ENCODE data around the gene CDH9. TPM values are rescaled to one million over a fixed set of nuclear protein-coding genes. Genes with fewer than 3 reads are reported as not detected.

The CDH9 gene
- total and polyA plus RNA-seq, 4 donors, result not detected

DNA sequence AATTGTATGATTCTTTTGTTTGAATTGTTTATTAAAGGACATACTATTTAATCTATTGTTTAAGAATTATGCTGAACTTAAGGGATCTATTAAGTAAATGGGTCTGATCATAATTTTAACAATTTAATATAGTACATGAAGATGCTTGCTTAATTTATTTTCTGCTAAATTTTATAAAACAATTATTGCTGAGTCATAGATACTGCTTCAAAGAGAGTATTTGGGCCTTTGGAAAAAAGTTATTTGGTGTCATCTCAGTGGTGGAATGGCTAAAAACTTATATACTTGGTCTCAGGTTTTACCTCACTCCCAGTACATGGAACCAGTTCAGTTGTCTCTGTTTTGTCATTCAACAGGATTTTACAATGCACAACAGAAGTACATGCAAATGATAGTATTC lies 145.3 kb downstream of the CDH9 start:
- TF ChIP-seq, protein P1, sequence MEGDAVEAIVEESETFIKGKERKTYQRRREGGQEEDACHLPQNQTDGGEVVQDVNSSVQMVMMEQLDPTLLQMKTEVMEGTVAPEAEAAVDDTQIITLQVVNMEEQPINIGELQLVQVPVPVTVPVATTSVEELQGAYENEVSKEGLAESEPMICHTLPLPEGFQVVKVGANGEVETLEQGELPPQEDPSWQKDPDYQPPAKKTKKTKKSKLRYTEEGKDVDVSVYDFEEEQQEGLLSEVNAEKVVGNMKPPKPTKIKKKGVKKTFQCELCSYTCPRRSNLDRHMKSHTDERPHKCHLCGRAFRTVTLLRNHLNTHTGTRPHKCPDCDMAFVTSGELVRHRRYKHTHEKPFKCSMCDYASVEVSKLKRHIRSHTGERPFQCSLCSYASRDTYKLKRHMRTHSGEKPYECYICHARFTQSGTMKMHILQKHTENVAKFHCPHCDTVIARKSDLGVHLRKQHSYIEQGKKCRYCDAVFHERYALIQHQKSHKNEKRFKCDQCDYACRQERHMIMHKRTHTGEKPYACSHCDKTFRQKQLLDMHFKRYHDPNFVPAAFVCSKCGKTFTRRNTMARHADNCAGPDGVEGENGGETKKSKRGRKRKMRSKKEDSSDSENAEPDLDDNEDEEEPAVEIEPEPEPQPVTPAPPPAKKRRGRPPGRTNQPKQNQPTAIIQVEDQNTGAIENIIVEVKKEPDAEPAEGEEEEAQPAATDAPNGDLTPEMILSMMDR (IDR thresholded peaks at IDR 0.05; ENCODE audit: control extremely low read depth, extremely low read depth), result no peak
- Histone ChIP-seq H3K9me3 (ENCODE audit: control insufficient read depth in 4 of 4, insufficient read depth in 3 of 4, low read length in 3 of 4) (no peaks in the 10 kb centered on the region), H3K9ac (ENCODE audit: insufficient read depth in 1 of 2, low read length in 2 of 2) (no peak overlapping the region), H3K4me1 (ENCODE audit: control insufficient read depth in 5 of 5, insufficient read depth in 5 of 5, low read length in 5 of 5) (no peaks in the 10 kb centered on the region), H3K4me3 (no peak overlapping the region), H3K27ac (ENCODE audit: low read depth in 1 of 2, low read length in 1 of 2) (no peak overlapping the region), H3K27me3 (ENCODE audit: control insufficient read depth in 3 of 3, insufficient read depth in 3 of 3, low read length in 2 of 3) (peaks cover 0 to 3% (median 0%) of the 10 kb centered on the region in 3 donors), H3K36me3 (ENCODE audit: control insufficient read depth in 4 of 4, insufficient read depth in 4 of 4, low read length in 4 of 4) (no peaks in the 10 kb centered on the region)
- ATAC-seq (ENCODE audit: insufficient read depth, low FRiP score), result no peak
- DNase-seq, result no peak

DNA sequence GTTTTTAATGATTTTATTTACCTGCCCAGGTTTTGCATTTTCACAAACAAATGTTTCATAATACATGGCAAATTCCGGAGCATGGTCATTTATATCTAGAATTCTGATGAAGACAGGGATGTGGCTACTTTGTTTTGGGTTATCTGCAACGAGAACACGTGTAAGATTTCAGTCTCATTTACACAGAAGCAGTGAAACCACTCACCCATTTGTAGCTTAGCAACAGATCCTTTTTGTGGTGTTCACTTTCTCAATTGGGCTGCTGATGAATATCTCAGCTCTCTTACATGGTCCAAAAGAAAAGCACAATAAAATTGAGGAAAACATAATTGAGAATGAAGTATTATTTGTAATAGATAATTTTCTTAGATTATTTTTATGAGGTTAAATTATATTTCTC lies 148.6 kb downstream of the CDH9 start:
- no peak overlapping the region for H3K27ac ChIP-seq (ENCODE audit: low read depth in 1 of 2, low read length in 1 of 2)
- no peaks in the 10 kb centered on the region for H3K4me1 ChIP-seq (ENCODE audit: control insufficient read depth in 5 of 5, insufficient read depth in 5 of 5, low read length in 5 of 5)
- H3K27me3 ChIP-seq (ENCODE audit: control insufficient read depth in 3 of 3, insufficient read depth in 3 of 3, low read length in 2 of 3), result peaks cover 0 to 6% (median 0%) of the 10 kb centered on the region in 3 donors
- H3K9me3 ChIP-seq (ENCODE audit: control insufficient read depth in 4 of 4, insufficient read depth in 3 of 4, low read length in 3 of 4), result no peaks in the 10 kb centered on the region
- WGBS, 2 donors, result 54 to 58% methylated on average over 3 of the region's 3 CpGs
- DNase-seq (no peak), ATAC-seq (ENCODE audit: insufficient read depth, low FRiP score) (no peak)
- no peaks in the 10 kb centered on the region for H3K36me3 ChIP-seq (ENCODE audit: control insufficient read depth in 4 of 4, insufficient read depth in 4 of 4, low read length in 4 of 4)
- no peak overlapping the region for H3K4me3 ChIP-seq
- no peak overlapping the region for H3K9ac ChIP-seq (ENCODE audit: insufficient read depth in 1 of 2, low read length in 2 of 2)
- TF ChIP-seq, protein P1 (IDR thresholded peaks at IDR 0.05; ENCODE audit: control extremely low read depth, extremely low read depth), result no peak

DNA sequence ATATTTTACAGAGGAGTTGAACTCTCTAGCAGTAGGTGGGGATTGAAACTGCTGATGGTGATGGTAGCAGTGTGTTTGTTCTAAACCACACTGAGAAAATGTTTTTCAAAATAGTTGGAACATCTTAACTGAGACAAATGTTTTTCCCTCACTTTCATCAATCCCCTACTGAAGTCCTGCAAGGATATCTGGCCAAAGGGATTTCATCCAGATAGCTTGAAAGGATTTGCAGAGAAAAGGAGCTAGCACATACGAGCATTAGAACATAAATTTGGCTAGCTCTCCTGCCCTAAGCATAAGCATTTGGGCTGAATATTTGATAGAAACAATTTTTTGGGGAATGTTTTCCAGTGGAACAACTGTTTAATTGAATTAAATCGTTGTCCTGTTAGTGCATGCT lies 153.9 kb downstream of the CDH9 start:
- no peaks in the 10 kb centered on the region for H3K4me1 ChIP-seq (ENCODE audit: control insufficient read depth in 5 of 5, insufficient read depth in 5 of 5, low read length in 5 of 5)
- H3K9ac ChIP-seq (ENCODE audit: insufficient read depth in 1 of 2, low read length in 2 of 2), result no peak overlapping the region
- DNase-seq, result no peak
- no peaks in the 10 kb centered on the region for H3K36me3 ChIP-seq (ENCODE audit: control insufficient read depth in 4 of 4, insufficient read depth in 4 of 4, low read length in 4 of 4)
- no peak for ATAC-seq (ENCODE audit: insufficient read depth, low FRiP score)
- H3K27ac ChIP-seq (ENCODE audit: low read depth in 1 of 2, low read length in 1 of 2), result no peak overlapping the region
- H3K9me3 ChIP-seq (ENCODE audit: control insufficient read depth in 4 of 4, insufficient read depth in 3 of 4, low read length in 3 of 4), result no peaks in the 10 kb centered on the region
- H3K4me3 ChIP-seq, result no peak overlapping the region
- WGBS, 2 donors, result 60 to 67% methylated on average over 2 of the region's 2 CpGs
- TF ChIP-seq, protein P1 (IDR thresholded peaks at IDR 0.05; ENCODE audit: control extremely low read depth, extremely low read depth), result no peak
- peaks cover 0 to 10% (median 0%) of the 10 kb centered on the region in 3 donors for H3K27me3 ChIP-seq (ENCODE audit: control insufficient read depth in 3 of 3, insufficient read depth in 3 of 3, low read length in 2 of 3)

DNA sequence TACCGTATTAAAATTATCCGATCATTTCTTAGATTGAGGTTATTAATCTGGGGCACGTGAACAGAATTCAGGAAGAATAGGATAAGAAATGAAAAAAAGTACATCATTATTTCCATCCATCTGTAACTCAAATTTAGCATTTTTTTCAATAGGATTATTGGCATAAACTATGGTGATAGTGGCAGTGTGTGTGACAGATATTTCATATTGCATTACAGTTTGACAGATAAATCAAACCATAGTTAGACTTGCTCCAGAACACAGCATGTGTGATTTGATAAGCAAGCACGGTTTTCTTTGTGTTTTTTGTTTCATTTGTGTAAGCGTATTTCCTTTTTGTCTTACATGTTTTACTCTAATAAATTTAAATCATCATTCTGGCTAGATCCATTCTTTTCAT lies 155.0 kb downstream of the CDH9 start:
- TF ChIP-seq, protein P1 (IDR thresholded peaks at IDR 0.05; ENCODE audit: control extremely low read depth, extremely low read depth), result no peak
- Histone ChIP-seq H3K27me3 (ENCODE audit: control insufficient read depth in 3 of 3, insufficient read depth in 3 of 3, low read length in 2 of 3) (peaks cover 0 to 7% (median 0%) of the 10 kb centered on the region in 3 donors), H3K27ac (ENCODE audit: low read depth in 1 of 2, low read length in 1 of 2) (no peak overlapping the region), H3K4me3 (no peak overlapping the region), H3K4me1 (ENCODE audit: control insufficient read depth in 5 of 5, insufficient read depth in 5 of 5, low read length in 5 of 5) (no peaks in the 10 kb centered on the region), H3K9me3 (ENCODE audit: control insufficient read depth in 4 of 4, insufficient read depth in 3 of 4, low read length in 3 of 4) (no peaks in the 10 kb centered on the region), H3K9ac (ENCODE audit: insufficient read depth in 1 of 2, low read length in 2 of 2) (no peak overlapping the region), H3K36me3 (ENCODE audit: control insufficient read depth in 4 of 4, insufficient read depth in 4 of 4, low read length in 4 of 4) (no peaks in the 10 kb centered on the region)
- DNase-seq, result no peak
- 82 to 90% methylated on average over 5 of the region's 5 CpGs for WGBS, 2 donors
- ATAC-seq (ENCODE audit: insufficient read depth, low FRiP score), result no peak
